BE2C (cell line): ENCODE measurements around the gene ARAP1. TPM values are rescaled to one million over a fixed set of nuclear protein-coding genes. Genes with fewer than 3 reads are reported as not detected.

Source experiments
- DNase-seq: peaks from one replicate; pipeline ENCODE4 v3.0.0-alpha.2; 2020
- H3K27me3 ChIP-seq: fragments of 250-450 bp; sonication (Bioruptor Pico); 2 replicates; pipeline ENCODE4 v1.5.1; 2020; ENCODE audit warnings: mild to moderate bottlenecking
- H3K36me3 ChIP-seq: fragments of 250-450 bp; sonication (Bioruptor Pico); 2 replicates; pipeline ENCODE4 v1.5.1; 2020; ENCODE audit warnings: mild to moderate bottlenecking
- H3K4me1 ChIP-seq: fragments of 250-450 bp; sonication (Bioruptor Pico); 2 replicates; pipeline ENCODE4 v1.5.1; 2020
- H3K4me3 ChIP-seq: 2 replicates; pipeline ENCODE4 v1.5.1; 2011; ENCODE audit warnings: low read depth, low read length
- H3K9me3 ChIP-seq: fragments of 250-450 bp; sonication (Bioruptor Pico); 2 replicates; pipeline ENCODE4 v1.5.1; 2020
- CTCF ChIP-seq: IDR thresholded peaks from 2 replicates; pipeline ENCODE4 v1.5.1; 2012; ENCODE audit warnings: mild to moderate bottlenecking, low read depth, low read length
- polyA plus RNA-seq: library from polyadenylated mRNA; unstranded; fragments of >200 nt; gene quantifications from one replicate; pipeline ENCODE4 v1.2.1, GENCODE V29; 2012; ENCODE audit warnings: low read depth, missing spikeins; ENCODE audit not compliant: insufficient read length, insufficient read depth

The ARAP1 gene
- 43.3 TPM for polyA plus RNA-seq

GRCh38 chr11:72752088-72752914, at the start of gene ARAP1:
Gene ARAP1, minus strand, starts transcription at chr11:72752408. Its CDS starts 25,280 bp downstream, at chr11:72727128.
- H3K27me3 ChIP-seq: no peaks in the 10 kb centered on the region
- H3K4me1 ChIP-seq: peaks cover 3% of the 10 kb centered on the region; the same call in 1 of the 2 replicates
- H3K9me3 ChIP-seq: no peaks in the 10 kb centered on the region
- peak within 1 kb of the TSS; percentile 69 for H3K4me3 ChIP-seq
- TF ChIP-seq CTCF: no peak
- peak; percentile 78 for DNase-seq
- H3K36me3 ChIP-seq: no peaks in the 10 kb centered on the region

GRCh38 chr11:72799441-72799840, 47.2 kb upstream of the ARAP1 start:
- Histone ChIP-seq H3K4me1 (no peaks in the 10 kb centered on the region), H3K36me3 (no peaks in the 10 kb centered on the region), H3K4me3 (no peak overlapping the region), H3K9me3 (no peaks in the 10 kb centered on the region), H3K27me3 (no peaks in the 10 kb centered on the region)
- TF ChIP-seq CTCF: no peak
- no peak for DNase-seq

GRCh38 chr11:72798361-72798760, 46.2 kb upstream of the ARAP1 start:
- H3K36me3 ChIP-seq: no peaks in the 10 kb centered on the region
- no peak overlapping the region for H3K4me3 ChIP-seq
- no peak for DNase-seq
- H3K9me3 ChIP-seq: no peaks in the 10 kb centered on the region
- no peaks in the 10 kb centered on the region for H3K4me1 ChIP-seq
- H3K27me3 ChIP-seq: no peaks in the 10 kb centered on the region
- no peak for TF ChIP-seq CTCF

- peak; percentile 97 for DNase-seq
Measured at GRCh38 chr11:72793425-72794367, 41.5 kb upstream of the ARAP1 start, which contains the start of gene STARD10. Gene STARD10, minus strand, starts transcription at chr11:72794047. Its CDS starts 12,866 bp downstream, at chr11:72781181.

GRCh38 chr11:72793076-72793424, 40.8 kb upstream of the ARAP1 start:
- TF ChIP-seq CTCF: no peak
- peak overlapping the region; percentile 74 for H3K4me3 ChIP-seq
- DNase-seq: no peak
- H3K36me3 ChIP-seq: no peaks in the 10 kb centered on the region
- no peaks in the 10 kb centered on the region for H3K9me3 ChIP-seq
- H3K4me1 ChIP-seq: peaks cover 7% of the 10 kb centered on the region
- no peaks in the 10 kb centered on the region for H3K27me3 ChIP-seq

More at GRCh38 chr11:72793425-72794367, 41.5 kb upstream of the ARAP1 start, which contains the start of gene STARD10:
- no peaks in the 10 kb centered on the region for H3K9me3 ChIP-seq
- peak; percentile 88 for TF ChIP-seq CTCF
- H3K4me3 ChIP-seq: peak within 1 kb of the TSS; percentile 74
- H3K36me3 ChIP-seq: no peaks in the 10 kb centered on the region
- no peaks in the 10 kb centered on the region for H3K27me3 ChIP-seq
- H3K4me1 ChIP-seq: peaks cover 7% of the 10 kb centered on the region
